ENCODE results near the gene KEAP1. TPM values are rescaled to one million over a fixed set of nuclear protein-coding genes. Genes with fewer than 3 reads are reported as not detected.

The KEAP1 gene
- total RNA-seq, 2 experiments from 2014 or later, result 10.5 to 11.6 TPM

- Mint-ChIP-seq H3K27me3 (peaks cover 6% of the 10 kb centered on the region), H3K36me3 (ENCODE audit: low read depth) (no peaks in the 10 kb centered on the region), H3K4me1 (ENCODE audit: low read depth) (no peaks in the 10 kb centered on the region), H3K4me3 (no peak overlapping the region), H3K9me3 (no peaks in the 10 kb centered on the region), H3K27ac (no peak overlapping the region)
- Histone ChIP-seq H3K4me1 (ENCODE audit: insufficient read depth, low read length) (no peaks in the 10 kb centered on the region), H3K4me3 (ENCODE audit: low read length) (no peak overlapping the region), H3K36me3 (ENCODE audit: insufficient read depth, low read length) (no peaks in the 10 kb centered on the region), H3K9me3 (ENCODE audit: control insufficient read depth in 1 of 2, insufficient read depth in 1 of 2, low read length in 2 of 2) (no peaks in the 10 kb centered on the region), H3K27ac (ENCODE audit: low read depth in 1 of 2, low read length in 2 of 2) (no peak overlapping the region), H3K27me3 (ENCODE audit: control insufficient read depth in 1 of 2, insufficient read depth in 2 of 2, low read length in 2 of 2) (no peaks in the 10 kb centered on the region)
- CTCF ChIA-PET, result no interaction called here
- POLR2A ChIA-PET, result no interaction called here
- no peak for TF ChIP-seq CTCF (IDR thresholded peaks at IDR 0.05)
- ATAC-seq (ENCODE audit: poor library complexity) (no peak), DNase-seq (no peak)
- intact Hi-C loops (cut with DNase I, micrococcal nuclease), result no loop called here
These were observed 54.1 kb downstream of the KEAP1 start for GRCh38 chr19:10449037-10449436.

DNA sequence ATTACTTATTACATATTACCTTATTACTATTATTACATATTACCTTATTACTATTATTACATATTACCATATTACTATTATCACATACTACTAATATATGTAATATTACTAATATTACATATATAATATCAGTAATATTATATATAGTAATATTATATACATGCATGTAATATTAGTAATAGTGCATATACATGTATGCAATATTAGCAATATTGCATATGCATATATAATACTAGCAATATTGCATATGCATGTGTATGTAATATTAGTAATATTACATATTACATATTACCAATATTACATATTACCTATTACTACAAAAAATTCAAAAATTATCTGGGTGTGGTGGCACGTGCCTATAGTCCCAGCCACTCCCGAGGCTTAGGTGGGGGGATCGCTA, 60.5 kb downstream of the KEAP1 start:
- POLR2A ChIA-PET, result interaction anchor here (0.6 kb wide), 1 partner anchor 39 kb away, joined by 3 read pairs; no protein-coding TSS in a partner anchor

DNA sequence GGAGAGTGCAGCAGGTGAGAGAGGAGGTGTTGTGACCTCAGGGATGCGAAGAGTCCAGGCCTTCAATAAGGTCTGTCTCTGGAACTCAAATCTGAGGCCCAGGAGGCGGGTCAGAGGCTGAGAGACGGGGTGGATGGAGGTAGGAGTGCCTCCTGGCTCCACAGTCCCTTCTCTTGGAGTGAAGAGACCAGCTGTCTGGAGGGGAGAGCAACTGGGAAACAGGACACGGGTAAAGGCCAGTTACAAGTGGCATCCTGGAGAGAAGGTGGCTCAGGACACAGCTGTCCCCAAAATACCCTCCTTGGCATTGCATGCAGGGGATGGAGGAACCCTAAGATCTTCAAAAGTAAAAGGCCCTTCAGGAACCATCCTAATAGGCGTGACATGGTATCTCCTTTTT, 63.6 kb downstream of the KEAP1 start:
- POLR2A ChIA-PET, result no interaction called here
- no peak overlapping the region for H3K27ac Mint-ChIP-seq
- H3K9me3 ChIP-seq (ENCODE audit: control insufficient read depth in 1 of 2, insufficient read depth in 1 of 2, low read length in 2 of 2), result no peaks in the 10 kb centered on the region
- H3K4me3 Mint-ChIP-seq, result no peak overlapping the region
- H3K4me3 ChIP-seq (ENCODE audit: low read length), result no peak overlapping the region
- DNase-seq (no peak), ATAC-seq (ENCODE audit: poor library complexity) (no peak)
- no peaks in the 10 kb centered on the region for H3K36me3 ChIP-seq (ENCODE audit: insufficient read depth, low read length)
- intact Hi-C loops (cut with DNase I, micrococcal nuclease), result loop anchor here in 1 of 2 experiments (5.0 kb wide), 1 partner anchor 507 kb away; no protein-coding TSS in a partner anchor
- no peak for TF ChIP-seq CTCF (IDR thresholded peaks at IDR 0.05)
- H3K4me1 Mint-ChIP-seq (ENCODE audit: low read depth), result no peaks in the 10 kb centered on the region
- CTCF ChIA-PET, result no interaction called here
- no peaks in the 10 kb centered on the region for H3K36me3 Mint-ChIP-seq (ENCODE audit: low read depth)
- no peaks in the 10 kb centered on the region for H3K27me3 Mint-ChIP-seq
- peaks cover 6% of the 10 kb centered on the region for H3K4me1 ChIP-seq (ENCODE audit: insufficient read depth, low read length)
- H3K9me3 Mint-ChIP-seq, result no peaks in the 10 kb centered on the region
- no peaks in the 10 kb centered on the region for H3K27me3 ChIP-seq (ENCODE audit: control insufficient read depth in 1 of 2, insufficient read depth in 2 of 2, low read length in 2 of 2)
- no peak overlapping the region for H3K27ac ChIP-seq (ENCODE audit: low read depth in 1 of 2, low read length in 2 of 2)

More for the DNA sequence above, 60.5 kb downstream of the KEAP1 start:
- DNase-seq, result no peak
- H3K27me3 Mint-ChIP-seq, result no peaks in the 10 kb centered on the region
- H3K36me3 Mint-ChIP-seq (ENCODE audit: low read depth), result no peaks in the 10 kb centered on the region
- CTCF ChIA-PET, result no interaction called here
- ATAC-seq (ENCODE audit: poor library complexity), result no peak
- Histone ChIP-seq H3K9me3 (ENCODE audit: control insufficient read depth in 1 of 2, insufficient read depth in 1 of 2, low read length in 2 of 2) (no peaks in the 10 kb centered on the region), H3K4me3 (ENCODE audit: low read length) (no peak overlapping the region), H3K4me1 (ENCODE audit: insufficient read depth, low read length) (no peaks in the 10 kb centered on the region), H3K36me3 (ENCODE audit: insufficient read depth, low read length) (no peaks in the 10 kb centered on the region), H3K27ac (ENCODE audit: low read depth in 1 of 2, low read length in 2 of 2) (no peak overlapping the region), H3K27me3 (ENCODE audit: control insufficient read depth in 1 of 2, insufficient read depth in 2 of 2, low read length in 2 of 2) (no peaks in the 10 kb centered on the region)
- H3K9me3 Mint-ChIP-seq, result no peaks in the 10 kb centered on the region
- no peak overlapping the region for H3K27ac Mint-ChIP-seq
- intact Hi-C loops (cut with DNase I, micrococcal nuclease), result no loop called here
- H3K4me1 Mint-ChIP-seq (ENCODE audit: low read depth), result no peaks in the 10 kb centered on the region
- H3K4me3 Mint-ChIP-seq, result no peak overlapping the region
- TF ChIP-seq CTCF (IDR thresholded peaks at IDR 0.05), result no peak

Small RNA genes within 50 kb of the gene (microRNA-seq; reads per million reads assigned to microRNA genes)
- not detected for gene MIR1238 (ENCODE audit: borderline microRNAs expressed, borderline replicate concordance)

Other genes with a start within 250 kb of the KEAP1 start
- gene ICAM1, start 232.2 kb downstream of the KEAP1 start, total RNA-seq, result 1 to 10 TPM; 7.0 to 7.4 TPM
- gene ICAM4, start 216.4 kb downstream of the KEAP1 start, total RNA-seq, result under 1 TPM; 0.52 to 0.70 TPM
- gene ICAM5, start 213.4 kb downstream of the KEAP1 start, total RNA-seq, result not detected
- 1 to 10 TPM; 1.6 to 2.6 TPM for gene ZGLP1, start 193.5 kb downstream of the KEAP1 start, total RNA-seq
- gene FDX2, start 187.3 kb downstream of the KEAP1 start, total RNA-seq, result 1 to 10 TPM; 1.2 to 1.9 TPM
- gene RAVER1, start 169.8 kb downstream of the KEAP1 start, total RNA-seq, result 10 to 100 TPM; 20.5 to 21.3 TPM
- gene ICAM3, start 163.7 kb downstream of the KEAP1 start, total RNA-seq, result 100 to 1,000 TPM; 164 to 173 TPM
- gene TYK2, start 122.8 kb downstream of the KEAP1 start, total RNA-seq, result 100 to 1,000 TPM; 229 to 253 TPM
- gene CDC37, start 99.8 kb downstream of the KEAP1 start, total RNA-seq, result 100 to 1,000 TPM; 162 to 164 TPM
- gene PDE4A, start 82.8 kb downstream of the KEAP1 start, total RNA-seq, result 1 to 10 TPM; 1.5 to 2.1 TPM
- under 1 TPM; 0.55 to 0.92 TPM for gene S1PR5, start 14.1 kb upstream of the KEAP1 start, total RNA-seq
- 10 to 100 TPM; 81.1 to 84.6 TPM for gene ATG4D, start 40.5 kb upstream of the KEAP1 start, total RNA-seq
- gene KRI1, start 62.7 kb upstream of the KEAP1 start, total RNA-seq, result 10 to 100 TPM; 36.8 to 39.6 TPM
- 10 to 100 TPM; 83.3 to 84.0 TPM for gene CDKN2D, start 65.6 kb upstream of the KEAP1 start, total RNA-seq
- under 1 TPM in 1 of 2 experiments, not detected in 1; 0.77 TPM for gene AP1M2, start 84.0 kb upstream of the KEAP1 start, total RNA-seq
- 100 to 1,000 TPM; 151 to 168 TPM for gene SLC44A2, start 122.2 kb upstream of the KEAP1 start, total RNA-seq
- gene ILF3, start 151.0 kb upstream of the KEAP1 start, total RNA-seq, result 100 to 1,000 TPM; 464 to 491 TPM
- gene QTRT1, start 198.1 kb upstream of the KEAP1 start, total RNA-seq, result 10 to 100 TPM; 48.6 to 53.3 TPM
- gene DNM2, start 214.7 kb upstream of the KEAP1 start, total RNA-seq, result 100 to 1,000 TPM; 279 to 286 TPM